WTC11 (cell line): ENCODE data around the gene ATRIP.

ENCODE experiments used
- TCF7 ChIP-seq: sonication (generic); formaldehyde crosslinking; IDR thresholded peaks from 2 replicates; pipeline ENCODE4 v1.8.0; 2022; ENCODE audit warnings: mild to moderate bottlenecking, low read depth, missing genetic modification reagents, moderate library complexity
- TEAD4 ChIP-seq: sonication (generic); formaldehyde crosslinking; IDR thresholded peaks from 2 replicates; pipeline ENCODE4 v1.8.0; 2022; ENCODE audit warnings: mild to moderate bottlenecking, missing genetic modification reagents
- ZBTB21 ChIP-seq: sonication (generic); formaldehyde crosslinking; IDR thresholded peaks from 2 replicates; pipeline ENCODE4 v1.8.1; 2023; ENCODE audit warnings: mild to moderate bottlenecking, missing genetic modification reagents, borderline replicate concordance
- TF ChIP-seq, protein P1 (sequence below): fragments of 200-600 bp; IDR thresholded peaks from 2 replicates; pipeline ENCODE4 v1.8.0; 2022; ENCODE audit warnings: antibody characterized with exemption
- TF ChIP-seq, protein P2 (sequence below): sonication (generic); formaldehyde crosslinking; IDR thresholded peaks from 2 replicates; pipeline ENCODE4 v1.8.0; 2022; ENCODE audit warnings: mild to moderate bottlenecking, missing genetic modification reagents
- TF ChIP-seq, protein P3 (sequence below): sonication (generic); formaldehyde crosslinking; IDR thresholded peaks from 2 replicates; pipeline ENCODE4 v1.8.0; 2022; ENCODE audit warnings: mild to moderate bottlenecking, missing genetic modification reagents

DNA sequence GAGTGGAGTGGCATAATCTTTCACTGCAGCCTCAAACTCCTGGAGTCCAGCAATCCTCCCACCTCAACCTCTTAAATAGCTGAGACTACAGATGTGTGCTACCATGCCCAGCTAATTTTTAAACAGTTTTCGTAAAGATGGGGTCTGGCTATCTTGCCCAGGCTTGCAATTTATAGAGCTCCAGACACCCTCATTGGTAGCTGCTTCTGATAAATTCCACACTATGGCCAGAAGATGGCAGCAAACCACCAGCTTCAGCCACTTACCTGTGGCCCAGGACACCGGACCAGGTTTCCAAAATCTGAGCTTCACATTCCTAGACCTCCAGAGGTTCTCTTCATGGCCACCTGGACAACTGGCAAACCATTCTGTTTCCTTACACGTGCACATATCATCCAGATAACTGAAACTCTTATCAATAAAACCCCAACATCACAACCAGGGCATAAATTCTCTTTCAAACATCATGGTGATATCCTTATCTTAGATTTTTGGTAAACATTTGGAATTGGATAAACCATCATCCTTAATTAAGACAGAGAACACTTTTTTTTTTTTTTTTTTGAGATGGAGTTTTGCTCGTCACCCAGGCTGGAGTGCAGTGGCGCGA lies 45.6 kb upstream of the ATRIP start:
- TF ChIP-seq, protein P1, sequence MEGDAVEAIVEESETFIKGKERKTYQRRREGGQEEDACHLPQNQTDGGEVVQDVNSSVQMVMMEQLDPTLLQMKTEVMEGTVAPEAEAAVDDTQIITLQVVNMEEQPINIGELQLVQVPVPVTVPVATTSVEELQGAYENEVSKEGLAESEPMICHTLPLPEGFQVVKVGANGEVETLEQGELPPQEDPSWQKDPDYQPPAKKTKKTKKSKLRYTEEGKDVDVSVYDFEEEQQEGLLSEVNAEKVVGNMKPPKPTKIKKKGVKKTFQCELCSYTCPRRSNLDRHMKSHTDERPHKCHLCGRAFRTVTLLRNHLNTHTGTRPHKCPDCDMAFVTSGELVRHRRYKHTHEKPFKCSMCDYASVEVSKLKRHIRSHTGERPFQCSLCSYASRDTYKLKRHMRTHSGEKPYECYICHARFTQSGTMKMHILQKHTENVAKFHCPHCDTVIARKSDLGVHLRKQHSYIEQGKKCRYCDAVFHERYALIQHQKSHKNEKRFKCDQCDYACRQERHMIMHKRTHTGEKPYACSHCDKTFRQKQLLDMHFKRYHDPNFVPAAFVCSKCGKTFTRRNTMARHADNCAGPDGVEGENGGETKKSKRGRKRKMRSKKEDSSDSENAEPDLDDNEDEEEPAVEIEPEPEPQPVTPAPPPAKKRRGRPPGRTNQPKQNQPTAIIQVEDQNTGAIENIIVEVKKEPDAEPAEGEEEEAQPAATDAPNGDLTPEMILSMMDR = peak; percentile 68
- TF ChIP-seq TEAD4 (CRISPR knock-in tag) (no peak), ZBTB21 (no peak), TCF7 (CRISPR knock-in tag) (no peak)
- TF ChIP-seq, protein P2, sequence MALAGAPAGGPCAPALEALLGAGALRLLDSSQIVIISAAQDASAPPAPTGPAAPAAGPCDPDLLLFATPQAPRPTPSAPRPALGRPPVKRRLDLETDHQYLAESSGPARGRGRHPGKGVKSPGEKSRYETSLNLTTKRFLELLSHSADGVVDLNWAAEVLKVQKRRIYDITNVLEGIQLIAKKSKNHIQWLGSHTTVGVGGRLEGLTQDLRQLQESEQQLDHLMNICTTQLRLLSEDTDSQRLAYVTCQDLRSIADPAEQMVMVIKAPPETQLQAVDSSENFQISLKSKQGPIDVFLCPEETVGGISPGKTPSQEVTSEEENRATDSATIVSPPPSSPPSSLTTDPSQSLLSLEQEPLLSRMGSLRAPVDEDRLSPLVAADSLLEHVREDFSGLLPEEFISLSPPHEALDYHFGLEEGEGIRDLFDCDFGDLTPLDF (CRISPR knock-in tag) = no peak
- TF ChIP-seq, protein P3, sequence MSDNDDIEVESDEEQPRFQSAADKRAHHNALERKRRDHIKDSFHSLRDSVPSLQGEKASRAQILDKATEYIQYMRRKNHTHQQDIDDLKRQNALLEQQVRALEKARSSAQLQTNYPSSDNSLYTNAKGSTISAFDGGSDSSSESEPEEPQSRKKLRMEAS (CRISPR knock-in tag) = no peak
